Measurements from ENCODE around the gene SLC13A3. TPM values are rescaled to one million over a fixed set of nuclear protein-coding genes. Genes with fewer than 3 reads are reported as not detected.

Gene SLC13A3
- total RNA-seq, 2 experiments from 2014 or later, result 0.35 TPM; not detected in 1

- Mint-ChIP-seq H3K36me3 (ENCODE audit: low read depth) (peaks cover 9% of the 10 kb centered on the region), H3K4me3 (peak within 1 kb of the TSS; percentile 71), H3K27me3 (peaks cover 19% of the 10 kb centered on the region), H3K9me3 (peaks cover 10% of the 10 kb centered on the region), H3K4me1 (peaks cover 15% of the 10 kb centered on the region), H3K27ac (peak within 1 kb of the TSS; percentile 52)
- CTCF ChIA-PET, result interaction anchor here (0.9 to 1.5 kb wide), 6 partner anchors 9 to 164 kb away, joined by 3 to 6 read pairs (median 3); partner anchors contain the start of gene OCSTAMP
- POLR2A ChIA-PET, result interaction anchor here (0.6 kb wide), 2 partner anchors 45 to 395 kb away, joined by 3 read pairs; no protein-coding TSS in a partner anchor
- DNase-seq, result peak; percentile 15
Observed at GRCh38 chr20:46512943-46513844, 138.1 kb downstream of the SLC13A3 start, which contains the start of gene ZNF334. Gene ZNF334 (minus strand): TSS chr20:46513559. CDS start chr20:46512102, 1,457 bp downstream.

GRCh38 chr20:46509523-46509922, 141.7 kb downstream of the SLC13A3 start:
- Mint-ChIP-seq H3K27ac (no peak overlapping the region), H3K4me3 (no peak overlapping the region), H3K36me3 (ENCODE audit: low read depth) (peaks cover 9% of the 10 kb centered on the region), H3K9me3 (peaks cover 14% of the 10 kb centered on the region), H3K4me1 (peaks cover 15% of the 10 kb centered on the region), H3K27me3 (peaks cover 5% of the 10 kb centered on the region)
- DNase-seq, result no peak
- CTCF ChIA-PET, result interaction anchor here (0.8 to 1.2 kb wide), 3 partner anchors 12 to 229 kb away, joined by 3 to 4 read pairs (median 3); partner anchors contain the start of gene OCSTAMP
- POLR2A ChIA-PET, result no interaction called here

Other genes starting within 250 kb of the SLC13A3 start
- gene ELMO2, start 244.8 kb downstream of the SLC13A3 start, total RNA-seq, result 10 to 100 TPM; 71.3 to 75.2 TPM
- under 1 TPM; 0.50 to 0.71 TPM for gene ZNF334, start 137.9 kb downstream of the SLC13A3 start, total RNA-seq
- gene OCSTAMP, start 100.8 kb downstream of the SLC13A3 start, total RNA-seq, result not detected
- 10 to 100 TPM; 15.2 to 18.0 TPM for gene TP53RK, start 38.0 kb upstream of the SLC13A3 start, total RNA-seq
- gene SLC2A10, start 58.2 kb upstream of the SLC13A3 start, total RNA-seq, result not detected
- gene EYA2, start 243.4 kb upstream of the SLC13A3 start, total RNA-seq, result not detected